ENCODE measurements around the gene SLC26A4. TPM values are rescaled to one million over a fixed set of nuclear protein-coding genes. Genes with fewer than 3 reads are reported as not detected.

The SLC26A4 gene
- total RNA-seq, 1 experiment from 2014 or later = 17.9 TPM

DNA sequence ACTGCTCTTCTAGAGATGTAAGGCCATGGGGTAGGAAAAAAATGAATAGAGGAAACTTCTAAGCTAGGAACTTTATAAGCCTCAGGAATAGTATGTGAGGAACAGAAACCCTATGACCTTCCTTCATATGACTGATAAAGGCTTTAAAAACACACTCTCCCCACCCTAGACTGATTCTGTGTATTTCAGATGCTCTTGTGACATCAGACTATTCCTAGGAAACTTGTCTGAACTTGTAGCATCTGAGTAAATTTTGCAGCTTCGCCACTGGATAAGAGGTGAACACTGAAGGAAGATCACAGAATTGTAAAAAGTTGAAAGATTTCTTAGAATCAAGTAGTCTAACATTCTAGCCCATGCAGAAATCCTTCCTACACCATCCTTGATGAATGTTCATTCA, 52.3 kb downstream of the SLC26A4 start:
- in situ Hi-C loops (cut with HindIII; ENCODE audit: low pct_unique_long_range_greater_than_20kb, low sequenced_read_pairs) = loop anchor here (25.0 kb wide), 1 partner anchor 526 kb away; no protein-coding TSS in a partner anchor
- DNase-seq (ENCODE audit: low read depth, low spot score) = no peak

DNA sequence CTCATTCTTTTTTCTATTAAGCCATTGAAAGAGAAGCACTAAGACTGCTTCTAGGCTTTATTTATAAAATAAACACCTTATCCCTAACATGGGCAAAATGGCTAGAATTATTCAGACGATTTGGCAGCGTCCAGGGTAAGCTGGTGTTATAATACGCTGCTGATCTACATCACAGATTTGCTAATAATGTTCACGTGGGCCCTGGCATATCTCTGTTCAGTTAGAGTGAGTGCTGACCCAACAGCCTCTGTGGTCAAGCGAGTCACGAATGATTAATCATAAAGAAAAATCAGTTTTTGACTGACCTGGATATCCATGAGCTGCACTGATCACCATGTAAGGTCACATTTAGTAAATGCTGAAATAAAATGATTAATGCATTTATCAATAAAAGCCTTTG, 54.9 kb downstream of the SLC26A4 start:
- in situ Hi-C loops (cut with HindIII; ENCODE audit: low pct_unique_long_range_greater_than_20kb, low sequenced_read_pairs) = loop anchor here (25.0 kb wide), 1 partner anchor 528 kb away; no protein-coding TSS in a partner anchor
- no peak for DNase-seq (ENCODE audit: low read depth, low spot score)

DNA sequence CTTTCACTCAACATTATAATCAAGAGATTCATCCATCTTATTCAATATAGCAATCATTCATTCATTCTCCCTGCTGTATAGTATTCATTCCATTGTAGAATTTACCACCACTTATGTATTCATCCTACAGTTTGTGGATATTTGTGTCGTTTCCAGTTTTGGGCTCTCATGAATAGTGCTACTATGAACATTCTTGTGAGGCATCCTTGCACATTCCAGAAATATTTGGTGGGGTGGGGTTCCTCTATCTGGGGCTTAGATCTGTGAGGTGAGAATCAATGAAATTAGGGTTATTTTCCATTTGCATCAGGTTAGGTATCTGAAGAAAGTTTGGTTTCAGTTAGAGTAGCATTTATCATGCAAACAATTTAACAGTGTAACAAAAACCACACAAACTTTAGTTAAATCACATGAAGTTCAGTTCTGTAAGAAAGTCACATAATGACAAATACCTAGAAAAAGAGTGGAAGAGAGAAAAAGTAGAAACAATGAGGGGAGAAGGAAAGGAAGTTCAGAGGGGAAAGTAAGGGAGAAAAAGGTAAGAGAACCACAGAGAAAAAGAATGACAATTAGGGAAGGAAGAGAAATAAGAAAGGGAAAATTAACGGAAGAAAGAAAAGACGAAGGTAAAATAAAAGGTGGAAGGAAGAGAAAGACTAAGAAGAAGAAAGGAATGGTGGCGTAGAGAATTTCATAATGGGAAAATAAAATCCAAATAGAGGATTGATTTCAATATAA, 58.0 kb downstream of the SLC26A4 start:
- in situ Hi-C loops (cut with HindIII; ENCODE audit: low pct_unique_long_range_greater_than_20kb, low sequenced_read_pairs) = loop anchor here (25.0 kb wide), 1 partner anchor 531 kb away; no protein-coding TSS in a partner anchor

DNA sequence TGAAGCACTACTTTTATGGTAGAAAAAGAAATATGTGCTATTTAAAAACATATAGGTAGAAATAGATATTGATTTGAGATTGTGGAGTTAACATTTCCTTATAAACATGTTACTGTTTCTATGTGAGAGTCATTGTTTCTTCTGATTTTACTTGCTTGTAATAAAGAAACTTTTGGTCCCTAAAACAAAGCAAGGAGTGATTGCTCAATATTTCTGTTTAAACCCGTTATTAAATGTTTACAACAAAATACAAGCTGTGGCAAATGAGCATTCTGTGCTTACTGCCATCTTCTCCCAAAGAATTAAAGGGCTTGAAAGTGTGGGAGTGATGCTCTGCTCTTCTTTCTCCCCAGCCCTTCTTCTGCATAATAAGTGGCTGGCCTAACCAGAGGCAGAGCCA, 60.7 kb downstream of the SLC26A4 start:
- DNase-seq (ENCODE audit: low read depth, low spot score) = no peak
- in situ Hi-C loops (cut with HindIII; ENCODE audit: low pct_unique_long_range_greater_than_20kb, low sequenced_read_pairs) = loop anchor here (25.0 kb wide), 1 partner anchor 534 kb away; no protein-coding TSS in a partner anchor

More for the DNA sequence above, 58.0 kb downstream of the SLC26A4 start:
- DNase-seq (ENCODE audit: low read depth, low spot score) = no peak

DNA sequence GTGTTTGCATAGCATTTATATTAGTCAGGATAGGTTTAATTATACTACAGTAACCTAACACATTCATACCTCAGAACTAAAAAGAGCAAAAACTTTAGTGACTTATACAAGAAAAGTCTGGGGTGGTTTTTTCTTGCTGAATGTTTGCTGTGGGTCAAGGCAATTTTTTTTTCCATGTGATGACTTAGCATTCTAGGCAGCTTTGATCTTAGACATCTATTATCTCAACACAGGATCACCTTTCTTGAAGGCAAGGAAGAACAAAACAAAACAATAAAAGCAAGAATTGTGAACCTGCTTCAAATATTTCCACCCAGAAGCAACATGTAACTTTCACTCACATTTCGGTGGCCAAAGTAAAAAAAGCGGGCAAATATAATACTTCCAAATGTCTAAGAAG, 62.6 kb downstream of the SLC26A4 start:
- DNase-seq (ENCODE audit: low read depth, low spot score) = no peak
- in situ Hi-C loops (cut with HindIII; ENCODE audit: low pct_unique_long_range_greater_than_20kb, low sequenced_read_pairs) = loop anchor here (25.0 kb wide), 1 partner anchor 536 kb away; no protein-coding TSS in a partner anchor

DNA sequence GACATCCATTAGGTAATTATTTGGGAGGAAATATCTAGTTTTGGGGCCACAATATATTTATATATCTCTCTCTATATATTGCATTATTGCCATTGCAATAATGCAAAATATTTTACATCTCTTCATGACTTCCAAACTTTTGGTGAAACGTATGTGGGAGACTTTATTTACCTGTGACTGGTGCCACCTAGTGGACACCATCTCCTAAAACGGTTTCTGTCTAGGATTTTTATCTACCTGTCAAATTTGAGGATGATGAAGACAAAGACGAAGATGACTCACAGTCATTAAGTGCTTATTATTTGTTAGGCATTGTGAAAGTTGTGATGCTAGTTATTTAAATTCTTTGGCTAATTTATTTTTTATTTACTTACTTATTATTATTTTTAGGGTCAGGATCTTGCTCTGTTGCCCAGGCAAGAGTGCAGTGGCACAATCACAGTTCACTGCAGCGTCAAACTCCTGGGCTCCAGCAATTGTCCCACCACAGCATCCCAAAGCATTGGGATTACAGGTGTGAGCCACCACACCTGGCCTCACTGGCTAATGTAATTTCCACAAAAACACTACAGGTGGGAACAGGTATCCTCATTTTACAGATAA, 64.6 kb downstream of the SLC26A4 start:
- DNase-seq (ENCODE audit: low read depth, low spot score) = peak; percentile 83
- in situ Hi-C loops (cut with HindIII; ENCODE audit: low pct_unique_long_range_greater_than_20kb, low sequenced_read_pairs) = no loop called here

DNA sequence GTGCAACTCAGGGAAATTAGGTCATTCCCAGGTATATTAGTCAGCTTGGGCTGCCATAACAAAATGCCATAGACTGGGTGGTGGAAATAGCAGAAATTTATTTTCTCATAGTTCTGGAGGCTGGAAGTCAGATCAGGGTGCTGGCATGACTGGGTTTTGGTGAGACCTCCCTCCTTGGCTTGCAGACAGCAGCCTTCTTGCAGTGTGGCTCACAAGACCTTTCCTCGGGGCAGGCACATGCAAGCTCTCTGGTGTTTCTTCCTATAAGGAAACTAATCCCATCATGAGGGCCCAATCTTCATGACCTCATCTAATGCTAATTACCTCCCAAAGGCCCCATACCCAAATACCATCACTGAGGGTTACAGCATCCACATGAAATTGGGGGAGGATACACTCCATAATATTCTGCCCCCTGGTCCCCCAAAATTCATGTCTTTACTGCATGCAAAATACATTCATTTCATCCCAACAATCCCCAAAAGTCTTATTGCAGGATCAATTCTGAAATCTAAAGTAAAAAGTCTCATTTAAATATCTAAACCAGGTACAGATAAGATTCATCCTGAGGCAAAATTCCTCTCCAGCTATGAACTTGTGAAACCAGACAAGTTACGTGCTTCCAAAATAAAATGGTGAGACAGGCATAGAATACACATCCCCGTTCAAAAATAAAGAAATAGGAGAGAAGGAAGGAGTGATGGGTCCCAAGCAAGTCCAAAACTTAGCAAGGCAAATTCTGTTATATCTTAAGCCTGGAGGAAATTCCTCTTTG, 65.9 kb downstream of the SLC26A4 start:
- in situ Hi-C loops (cut with HindIII; ENCODE audit: low pct_unique_long_range_greater_than_20kb, low sequenced_read_pairs) = no loop called here
- DNase-seq (ENCODE audit: low read depth, low spot score) = peak; percentile 77

DNA sequence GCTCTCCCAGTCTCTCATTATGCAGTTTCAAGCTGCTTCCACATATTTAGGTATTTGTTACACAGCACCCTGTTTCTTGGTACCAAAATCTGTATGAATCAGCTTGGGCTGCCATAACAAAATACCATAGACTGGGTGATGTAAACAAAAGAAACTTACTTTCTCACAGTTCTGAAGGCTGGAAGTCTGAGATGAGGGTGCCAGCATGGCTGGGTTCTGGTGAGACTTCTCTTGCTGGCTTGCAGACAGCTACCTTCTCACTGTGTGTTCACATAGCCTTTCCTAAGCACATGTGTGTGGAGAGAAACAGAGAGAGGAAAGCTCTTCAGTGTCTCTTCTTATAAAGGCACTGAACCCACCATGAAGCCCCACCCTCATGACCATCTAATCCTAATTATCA, 67.6 kb downstream of the SLC26A4 start:
- in situ Hi-C loops (cut with HindIII; ENCODE audit: low pct_unique_long_range_greater_than_20kb, low sequenced_read_pairs) = no loop called here
- DNase-seq (ENCODE audit: low read depth, low spot score) = no peak

DNA sequence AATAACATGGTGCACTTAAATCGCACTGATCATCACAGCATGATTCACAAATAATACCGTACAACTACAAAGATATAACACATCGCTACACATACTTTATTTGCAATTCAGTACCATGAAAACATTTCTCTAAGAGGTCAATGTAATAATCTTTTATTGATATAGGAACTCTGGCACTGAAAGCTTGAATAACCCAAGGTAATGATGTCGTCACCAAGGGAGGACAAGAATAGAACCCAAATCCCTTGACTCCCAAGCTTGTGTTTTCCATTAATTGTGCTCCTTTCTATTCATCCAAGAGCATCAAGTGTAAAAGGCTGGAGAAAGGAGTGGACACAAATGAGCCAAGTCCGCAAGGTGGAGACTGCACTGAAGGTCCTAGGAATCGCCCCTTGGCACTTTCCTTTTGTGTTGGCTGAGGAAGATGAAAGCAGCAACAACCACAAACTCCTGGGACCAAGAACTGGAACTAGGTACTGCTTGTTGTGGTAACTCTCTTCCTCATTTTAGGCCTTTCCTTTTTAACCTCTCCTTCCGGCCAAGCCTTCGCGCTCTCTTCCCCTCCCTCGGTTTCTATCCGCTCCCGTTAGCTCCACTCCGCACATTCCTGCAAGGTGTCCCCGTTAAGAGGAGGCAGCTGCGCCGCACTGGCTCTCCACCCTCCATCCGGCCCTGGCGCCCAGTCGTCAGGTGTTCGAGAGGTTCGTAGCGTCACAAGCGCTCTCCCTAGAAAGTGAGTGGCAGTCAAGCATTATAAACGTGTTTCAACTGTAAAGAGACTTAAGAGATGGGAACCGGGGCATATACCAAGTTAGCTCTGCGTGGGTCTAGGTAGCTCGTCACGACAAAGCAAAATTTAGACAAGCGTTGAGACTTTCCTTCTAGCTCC, 82.3 kb downstream of the SLC26A4 start:
- DNase-seq (ENCODE audit: low read depth, low spot score) = peak; percentile 46
- in situ Hi-C loops (cut with HindIII; ENCODE audit: low pct_unique_long_range_greater_than_20kb, low sequenced_read_pairs) = no loop called here

DNA sequence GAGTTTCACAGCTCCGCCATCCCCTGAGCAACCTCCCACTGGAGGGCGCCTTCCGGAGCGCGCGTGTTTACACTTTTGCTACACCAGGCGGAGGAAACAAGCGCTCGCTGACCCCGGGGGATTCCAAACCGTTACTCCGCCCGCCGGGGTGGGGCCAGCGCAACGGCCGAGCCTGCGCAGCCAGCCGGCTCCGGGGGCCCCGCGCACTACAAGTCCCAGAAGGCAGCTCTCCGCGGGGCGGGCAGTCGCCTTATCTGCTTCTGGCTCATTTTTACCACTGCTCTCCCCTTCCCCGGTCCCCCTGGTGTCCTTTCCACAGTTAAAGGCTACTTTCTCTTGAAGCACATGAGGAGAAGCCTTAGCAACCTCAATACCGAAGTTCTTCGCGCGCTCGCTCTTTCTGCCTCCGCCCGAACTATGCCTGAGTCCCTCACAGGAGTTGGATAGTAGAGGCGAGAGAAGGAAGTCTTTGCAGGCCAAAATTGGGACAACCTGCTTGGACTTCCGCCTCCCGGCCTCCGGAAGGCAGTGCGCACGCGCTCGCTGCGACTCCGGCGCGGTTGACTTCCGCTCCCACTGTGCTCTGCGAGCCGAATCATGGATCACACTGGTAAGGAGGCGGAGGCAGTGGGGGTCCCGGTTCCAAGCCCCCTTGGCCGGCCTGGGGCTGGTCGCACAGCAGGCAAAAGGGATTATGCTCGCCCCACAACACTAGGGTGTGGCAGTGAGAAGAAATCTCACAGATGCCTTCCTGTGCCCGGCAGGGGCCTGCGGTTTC, 83.1 kb downstream of the SLC26A4 start, which contains the start of gene CBLL1:
Gene CBLL1, plus strand, starts transcription at position 576 of the 778 bp plus-strand sequence. Its CDS starts 22 bp downstream, at position 598.
- in situ Hi-C loops (cut with HindIII; ENCODE audit: low pct_unique_long_range_greater_than_20kb, low sequenced_read_pairs) = no loop called here

DNA sequence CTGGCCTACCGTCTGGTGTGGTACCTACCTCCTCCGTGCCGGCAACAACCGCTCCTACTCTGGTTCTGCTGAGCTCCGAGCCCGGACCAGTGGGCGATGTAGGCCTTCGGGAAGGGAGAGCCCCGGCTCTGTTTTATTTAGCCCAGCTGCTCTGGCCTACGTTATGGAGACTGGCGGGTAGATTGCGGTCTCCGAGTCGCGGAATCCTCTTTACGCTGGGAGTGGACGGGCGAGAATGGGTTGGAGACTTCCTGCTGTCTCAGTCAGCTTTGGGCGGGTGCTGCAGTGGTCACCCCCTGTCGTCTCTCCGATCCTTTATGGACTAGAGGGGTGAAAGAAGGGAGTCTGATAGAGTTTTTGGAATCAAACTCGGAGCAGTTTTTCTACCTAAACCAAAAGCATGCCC, 83.7 kb downstream of the SLC26A4 start:
- no peak for DNase-seq (ENCODE audit: low read depth, low spot score)
- in situ Hi-C loops (cut with HindIII; ENCODE audit: low pct_unique_long_range_greater_than_20kb, low sequenced_read_pairs) = no loop called here

More for the DNA sequence above, 83.1 kb downstream of the SLC26A4 start, which contains the start of gene CBLL1:
- DNase-seq (ENCODE audit: low read depth, low spot score) = peak; percentile 98

DNA sequence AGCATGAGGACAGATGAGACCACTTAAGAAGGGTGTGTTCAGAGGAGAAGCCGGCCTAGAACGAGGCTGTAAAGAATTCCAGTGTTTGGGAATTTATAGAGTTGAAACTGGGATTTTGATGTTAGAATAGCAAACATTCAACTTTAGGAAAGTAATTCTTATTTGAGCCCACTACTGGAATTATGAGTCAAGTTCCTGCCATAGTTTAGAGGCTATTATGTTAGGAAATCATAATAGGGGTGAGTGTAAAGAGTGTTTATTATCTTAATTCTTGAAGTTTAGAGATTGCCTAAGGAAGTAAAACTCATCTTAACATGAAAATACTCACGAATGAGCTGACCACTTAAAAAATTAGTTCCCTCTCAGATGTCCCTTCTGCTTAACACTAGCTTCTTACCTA, 85.4 kb downstream of the SLC26A4 start:
- DNase-seq (ENCODE audit: low read depth, low spot score) = no peak
- in situ Hi-C loops (cut with HindIII; ENCODE audit: low pct_unique_long_range_greater_than_20kb, low sequenced_read_pairs) = no loop called here

DNA sequence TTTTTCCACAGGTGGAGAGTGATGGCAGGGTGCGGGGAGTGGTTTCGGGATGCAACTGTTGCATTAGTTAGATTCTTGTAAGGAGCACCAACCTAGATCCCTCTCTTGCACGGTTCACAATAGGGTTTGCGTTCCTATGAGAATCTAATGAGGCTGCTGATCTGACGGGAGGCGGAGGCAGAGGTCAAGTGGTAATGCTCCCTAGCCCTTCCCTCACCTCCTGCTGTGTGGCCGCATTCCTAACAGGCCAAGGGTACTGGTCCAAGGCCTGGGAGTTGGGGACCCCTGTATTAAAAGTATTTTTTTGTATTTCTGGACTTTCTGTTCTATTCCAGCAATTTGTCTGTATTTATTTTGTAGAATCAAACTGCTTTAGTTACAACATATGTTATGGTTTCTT, 90.5 kb downstream of the SLC26A4 start:
- in situ Hi-C loops (cut with HindIII; ENCODE audit: low pct_unique_long_range_greater_than_20kb, low sequenced_read_pairs) = no loop called here
- no peak for DNase-seq (ENCODE audit: low read depth, low spot score)

DNA sequence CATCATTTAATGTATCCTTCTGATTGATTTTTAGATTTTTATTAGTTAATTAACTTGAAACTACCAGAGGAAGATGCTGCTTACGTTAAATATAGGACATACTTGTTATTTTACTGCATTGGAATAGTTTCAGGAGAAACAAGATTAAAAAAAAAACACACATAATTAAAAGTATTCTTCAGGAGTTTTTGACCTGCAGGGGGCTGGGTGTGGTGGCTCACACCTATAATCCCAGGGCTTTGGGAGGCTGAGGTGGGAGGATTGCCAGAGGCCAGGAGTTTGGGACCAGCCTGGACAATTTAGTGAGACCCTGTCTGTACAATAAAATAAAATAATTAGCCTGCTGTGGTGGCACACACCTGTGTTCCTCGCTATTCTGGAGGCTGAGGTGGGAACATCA, 94.0 kb downstream of the SLC26A4 start:
- DNase-seq (ENCODE audit: low read depth, low spot score) = peak; percentile 25
- in situ Hi-C loops (cut with HindIII; ENCODE audit: low pct_unique_long_range_greater_than_20kb, low sequenced_read_pairs) = no loop called here

DNA sequence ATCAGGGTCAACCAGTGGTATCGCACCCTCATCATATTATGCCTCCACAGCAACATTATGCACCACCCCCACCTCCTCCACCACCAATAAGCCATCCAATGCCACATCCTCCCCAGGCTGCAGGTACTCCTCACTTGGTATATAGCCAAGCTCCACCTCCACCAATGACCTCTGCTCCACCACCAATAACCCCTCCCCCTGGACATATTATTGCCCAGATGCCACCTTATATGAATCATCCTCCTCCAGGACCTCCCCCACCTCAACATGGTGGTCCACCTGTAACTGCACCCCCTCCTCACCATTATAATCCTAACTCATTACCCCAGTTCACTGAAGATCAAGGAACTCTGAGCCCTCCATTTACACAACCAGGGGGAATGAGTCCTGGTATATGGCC, 98.0 kb downstream of the SLC26A4 start:
- DNase-seq (ENCODE audit: low read depth, low spot score) = no peak
- in situ Hi-C loops (cut with HindIII; ENCODE audit: low pct_unique_long_range_greater_than_20kb, low sequenced_read_pairs) = no loop called here

DNA sequence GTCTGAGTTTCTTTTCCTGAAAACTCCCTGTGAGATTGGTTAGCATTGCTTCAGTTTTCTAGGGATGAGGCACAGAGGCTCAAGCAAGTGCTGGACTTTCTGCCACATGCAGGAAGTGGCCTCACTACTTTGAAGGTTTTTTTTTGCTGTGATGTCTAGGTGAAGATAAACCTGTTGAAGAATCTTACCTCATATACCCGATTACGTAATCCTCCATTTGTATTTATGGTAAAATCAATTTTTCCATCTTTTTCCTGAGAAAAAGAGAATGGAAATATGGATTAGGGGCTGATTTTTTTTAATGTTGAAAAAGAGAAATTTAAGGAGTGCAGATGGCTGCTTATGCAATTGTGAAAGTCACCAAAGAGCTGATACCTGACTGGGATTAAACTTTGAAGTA, 106.8 kb downstream of the SLC26A4 start:
- in situ Hi-C loops (cut with HindIII; ENCODE audit: low pct_unique_long_range_greater_than_20kb, low sequenced_read_pairs) = no loop called here
- DNase-seq (ENCODE audit: low read depth, low spot score) = no peak
